Effector memory CD4-positive, alpha-beta T cell (primary cell): ENCODE measurements around the gene GGN.
A peak's percentile ranks its signal among the peaks of the same experiment; 100 is the strongest.

Source experiments
- DNase-seq, 3 donors: peaks; one replicate each; pipeline ENCODE4 v3.0.0-alpha.2; 2020
- H3K27ac ChIP-seq: 2 replicates; pipeline ENCODE4 v1.7.0; 2013; ENCODE audit warnings: mild to moderate bottlenecking, low read length, moderate library complexity; ENCODE audit not compliant: insufficient read depth, poor library complexity, severe bottlenecking
- H3K27me3 ChIP-seq: replicated peaks from 2 replicates; pipeline ENCODE4 v1.7.0; 2013; ENCODE audit warnings: mild to moderate bottlenecking, low read length; ENCODE audit not compliant: insufficient read depth, control insufficient read depth, poor library complexity, severe bottlenecking
- H3K36me3 ChIP-seq: 2 replicates; pipeline ENCODE4 v1.7.0; 2013; ENCODE audit warnings: mild to moderate bottlenecking, low read length, moderate library complexity; ENCODE audit not compliant: control insufficient read depth, insufficient read depth
- H3K4me1 ChIP-seq: 2 replicates; pipeline ENCODE4 v1.7.0; 2013; ENCODE audit warnings: low read length, mild to moderate bottlenecking; ENCODE audit not compliant: control insufficient read depth, insufficient read depth, poor library complexity, severe bottlenecking
- H3K4me3 ChIP-seq: 2 replicates; pipeline ENCODE4 v1.7.0; 2013; ENCODE audit warnings: low read length, low read depth, mild to moderate bottlenecking; ENCODE audit not compliant: insufficient read depth, poor library complexity, severe bottlenecking
- H3K9me3 ChIP-seq: 2 replicates; pipeline ENCODE4 v1.7.0; 2013; ENCODE audit warnings: mild to moderate bottlenecking, low read length, moderate library complexity; ENCODE audit not compliant: control insufficient read depth

GGN gene

GRCh38 chr19:38425810-38426466 is 38.1 kb upstream of the GGN start, which contains the start of gene RASGRP4:
RASGRP4 (minus strand) TSS chr19:38426219; CDS start chr19:38426091, 128 bp downstream.
- Histone ChIP-seq H3K36me3 (no peaks in the 10 kb centered on the region), H3K4me1 (peaks cover 7% of the 10 kb centered on the region), H3K4me3 (no peak within 1 kb of the TSS), H3K27ac (no peak within 1 kb of the TSS), H3K27me3 (no peaks in the 10 kb centered on the region), H3K9me3 (no peaks in the 10 kb centered on the region)
- DNase-seq, result peak; percentile 25 to 31 (median 26)

- Histone ChIP-seq H3K4me1 (peaks cover 7% of the 10 kb centered on the region), H3K27me3 (no peaks in the 10 kb centered on the region), H3K4me3 (no peak overlapping the region), H3K9me3 (no peaks in the 10 kb centered on the region), H3K27ac (no peak overlapping the region), H3K36me3 (no peaks in the 10 kb centered on the region)
- no peak for DNase-seq
Observed at GRCh38 chr19:38425222-38425809, 37.5 kb upstream of the GGN start.

- Histone ChIP-seq H3K9me3 (no peaks in the 10 kb centered on the region), H3K36me3 (no peaks in the 10 kb centered on the region), H3K4me1 (peaks cover 7% of the 10 kb centered on the region), H3K4me3 (no peak overlapping the region), H3K27ac (no peak overlapping the region), H3K27me3 (no peaks in the 10 kb centered on the region)
- DNase-seq, result no peak
Observed at GRCh38 chr19:38424272-38424671, 36.4 kb upstream of the GGN start.

GRCh38 chr19:38422438-38422837 is 34.6 kb upstream of the GGN start:
- H3K4me1 ChIP-seq, result peaks cover 18% of the 10 kb centered on the region

GRCh38 chr19:38421856-38422255 is 34.0 kb upstream of the GGN start:
- no peaks in the 10 kb centered on the region for H3K9me3 ChIP-seq
- H3K4me3 ChIP-seq, result no peak overlapping the region
- DNase-seq, result no peak
- H3K36me3 ChIP-seq, result no peaks in the 10 kb centered on the region
- H3K4me1 ChIP-seq, result peaks cover 23% of the 10 kb centered on the region
- no peak overlapping the region for H3K27ac ChIP-seq
- no peaks in the 10 kb centered on the region for H3K27me3 ChIP-seq

More at GRCh38 chr19:38422438-38422837, 34.6 kb upstream of the GGN start:
- H3K36me3 ChIP-seq, result no peaks in the 10 kb centered on the region
- no peaks in the 10 kb centered on the region for H3K27me3 ChIP-seq
- DNase-seq, result no peak
- no peaks in the 10 kb centered on the region for H3K9me3 ChIP-seq
- H3K27ac ChIP-seq, result no peak overlapping the region
- no peak overlapping the region for H3K4me3 ChIP-seq

GRCh38 chr19:38420935-38421334 is 33.1 kb upstream of the GGN start:
- no peaks in the 10 kb centered on the region for H3K36me3 ChIP-seq
- no peak for DNase-seq

GRCh38 chr19:38417544-38418506 is 30.0 kb upstream of the GGN start:
- no peaks in the 10 kb centered on the region for H3K9me3 ChIP-seq
- peak; percentile 24 to 42 (median 38) for DNase-seq
- no peaks in the 10 kb centered on the region for H3K36me3 ChIP-seq
- H3K27ac ChIP-seq, result peak overlapping the region; percentile 49
- peaks cover 16% of the 10 kb centered on the region for H3K4me1 ChIP-seq
- H3K4me3 ChIP-seq, result peak overlapping the region; percentile 55
- H3K27me3 ChIP-seq, result no peaks in the 10 kb centered on the region

More at GRCh38 chr19:38420935-38421334, 33.1 kb upstream of the GGN start:
- H3K4me3 ChIP-seq, result no peak overlapping the region
- H3K9me3 ChIP-seq, result no peaks in the 10 kb centered on the region
- no peaks in the 10 kb centered on the region for H3K27me3 ChIP-seq
- H3K4me1 ChIP-seq, result peaks cover 22% of the 10 kb centered on the region
- no peak overlapping the region for H3K27ac ChIP-seq

- peak overlapping the region; percentile 55 for H3K4me3 ChIP-seq
- H3K27me3 ChIP-seq, result no peaks in the 10 kb centered on the region
- peaks cover 16% of the 10 kb centered on the region for H3K4me1 ChIP-seq
- no peaks in the 10 kb centered on the region for H3K9me3 ChIP-seq
- no peak for DNase-seq
- peak overlapping the region; percentile 49 for H3K27ac ChIP-seq
- no peaks in the 10 kb centered on the region for H3K36me3 ChIP-seq
Observed at GRCh38 chr19:38417146-38417543, 29.3 kb upstream of the GGN start.

- H3K36me3 ChIP-seq, result no peaks in the 10 kb centered on the region
- no peak for DNase-seq
- H3K9me3 ChIP-seq, result no peaks in the 10 kb centered on the region
- H3K27me3 ChIP-seq, result no peaks in the 10 kb centered on the region
- H3K4me3 ChIP-seq, result no peak overlapping the region
- H3K27ac ChIP-seq, result no peak overlapping the region
- H3K4me1 ChIP-seq, result peaks cover 14% of the 10 kb centered on the region
Observed at GRCh38 chr19:38413416-38413815, 25.6 kb upstream of the GGN start.
